Fibroblast of lung (primary cell): ENCODE measurements around the gene SPATA32. TPM values are rescaled to one million over a fixed set of nuclear protein-coding genes. Genes with fewer than 3 reads are reported as not detected.

Experiments
- DNase-seq, 2 donors: peaks; one replicate each; pipeline versions ENCODE4 v3.0.0 to v3.0.0-alpha.2; 2010; ENCODE audit warnings: low read depth in 2 of 2
- H2AFZ ChIP-seq: 2 replicates; pipeline ENCODE4 v1.5.1; 2012; ENCODE audit warnings: low read length, control low read depth, inconsistent platforms
- H3K27ac ChIP-seq: 2 replicates; pipeline ENCODE4 v1.5.1; 2011; ENCODE audit warnings: low read length, control low read depth; ENCODE audit not compliant: insufficient read depth
- H3K27me3 ChIP-seq: 2 replicates; pipeline ENCODE4 v1.5.1; 2011; ENCODE audit warnings: mild to moderate bottlenecking, low read length; ENCODE audit not compliant: control insufficient read depth, insufficient read depth
- H3K36me3 ChIP-seq: 2 replicates; pipeline ENCODE4 v1.5.1; 2011; ENCODE audit warnings: low read length; ENCODE audit not compliant: control insufficient read depth, insufficient read depth
- H3K4me1 ChIP-seq: 2 replicates; pipeline ENCODE4 v1.5.1; 2011; ENCODE audit warnings: low read length; ENCODE audit not compliant: control insufficient read depth, insufficient read depth; ENCODE audit errors: extremely low read depth
- H3K4me2 ChIP-seq: 2 replicates; pipeline ENCODE4 v1.5.1; 2011; ENCODE audit warnings: low read length, control low read depth; ENCODE audit not compliant: insufficient read depth; ENCODE audit errors: extremely low read depth
- H3K4me3 ChIP-seq, 4 experiments: fragments of 200-600 bp in 1 of 4; sonication (generic) in 1 of 4; replicated peaks in 1 of 4; 2 replicates each; pipeline ENCODE4 v1.5.1; 2011 to 2016; ENCODE audit warnings: low read length in 4 of 4, low read depth in 3 of 4, mild to moderate bottlenecking in 3 of 4, control low read depth in 2 of 4, inconsistent platforms in 1 of 4, mixed read lengths in 1 of 4; ENCODE audit not compliant: insufficient read depth in 1 of 4; ENCODE audit errors: control extremely low read depth in 1 of 4
- H3K79me2 ChIP-seq: 2 replicates; pipeline ENCODE4 v1.5.1; 2012; ENCODE audit warnings: mild to moderate bottlenecking, low read length, inconsistent platforms; ENCODE audit not compliant: control insufficient read depth, insufficient read depth
- H3K9ac ChIP-seq: 2 replicates; pipeline ENCODE4 v1.5.1; 2011; ENCODE audit warnings: mild to moderate bottlenecking, low read length, control low read depth; ENCODE audit not compliant: insufficient read depth
- H3K9me3 ChIP-seq: 2 replicates; pipeline ENCODE4 v1.5.1; 2012; ENCODE audit warnings: low read depth, low read length; ENCODE audit not compliant: control insufficient read depth, insufficient read depth
- H4K20me1 ChIP-seq: 2 replicates; pipeline ENCODE4 v1.5.1; 2011; ENCODE audit warnings: low read length; ENCODE audit not compliant: control insufficient read depth, insufficient read depth; ENCODE audit errors: extremely low read depth
- EZH2 ChIP-seq: IDR thresholded peaks from 2 replicates; pipeline ENCODE4 v1.5.1; 2012; ENCODE audit warnings: low read length, control low read depth, mild to moderate bottlenecking; ENCODE audit errors: missing control alignments
- polyA plus RNA-seq, 2 donors: library from polyadenylated mRNA; depleted of rRNA in 1 of 2; stranded (reverse) in 1 of 2; unstranded in 1 of 2; fragments of >200 nt; gene quantifications; 2 replicates each; pipeline ENCODE4 v1.2.1, GENCODE V29; 2011 to 2012; ENCODE audit warnings: missing spikeins in 1 of 2
- total RNA-seq: library from RNA; depleted of rRNA; stranded (reverse); fragments of >200 nt; gene quantifications from 2 replicates; pipeline ENCODE4 v1.2.1, GENCODE V29; 2014
- TF ChIP-seq, protein P1 (sequence below), 2 donors: IDR thresholded peaks in 1 of 2; conservative IDR thresholded peaks in 1 of 2; 1 replicate in 1 of 2; 2 replicates in 1 of 2; pipeline ENCODE4 v1.5.1; 2011 to 2012; ENCODE audit warnings: low read length in 2 of 2, control low read depth in 1 of 2, inconsistent platforms in 1 of 2, low read depth in 1 of 2, mild to moderate bottlenecking in 1 of 2

SPATA32 gene
- total and polyA plus RNA-seq, 2 donors (not counting 1 experiment from before 2014, with no cell fraction given) = not detected

DNA sequence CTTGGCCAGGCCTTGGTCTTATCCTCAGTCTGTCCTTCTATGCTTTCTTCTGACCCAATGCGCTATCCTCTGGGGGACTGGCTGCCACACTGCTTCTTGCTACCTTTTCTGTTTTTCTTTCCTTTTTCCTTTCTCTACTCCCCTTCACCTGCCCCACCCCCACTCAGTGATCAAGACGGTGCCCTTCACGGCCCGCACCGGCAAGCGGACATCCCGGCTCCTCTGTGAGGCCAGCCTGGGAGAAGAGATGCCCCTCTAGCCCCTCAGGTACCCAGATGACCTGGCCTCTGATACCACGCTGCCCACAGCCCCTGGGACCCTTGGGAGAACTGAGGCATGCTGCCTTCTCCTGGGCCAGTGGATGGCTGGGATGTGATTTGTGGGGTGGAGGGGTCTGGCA is 15.6 kb downstream of the SPATA32 start:
- Histone ChIP-seq H3K9me3 (no peaks in the 10 kb centered on the region), H3K9ac (no peak overlapping the region), H3K36me3 (no peaks in the 10 kb centered on the region), H3K4me2 (peak overlapping the region; percentile 98), H3K27ac (no peak overlapping the region), H3K4me1 (no peaks in the 10 kb centered on the region), H4K20me1 (no peaks in the 10 kb centered on the region), H2AFZ (no peak overlapping the region), H3K4me3 (peak overlapping the region in 1 of 4 experiments; percentile 57), H3K27me3 (peaks cover 2% of the 10 kb centered on the region), H3K79me2 (no peaks in the 10 kb centered on the region)
- TF ChIP-seq, protein P1, sequence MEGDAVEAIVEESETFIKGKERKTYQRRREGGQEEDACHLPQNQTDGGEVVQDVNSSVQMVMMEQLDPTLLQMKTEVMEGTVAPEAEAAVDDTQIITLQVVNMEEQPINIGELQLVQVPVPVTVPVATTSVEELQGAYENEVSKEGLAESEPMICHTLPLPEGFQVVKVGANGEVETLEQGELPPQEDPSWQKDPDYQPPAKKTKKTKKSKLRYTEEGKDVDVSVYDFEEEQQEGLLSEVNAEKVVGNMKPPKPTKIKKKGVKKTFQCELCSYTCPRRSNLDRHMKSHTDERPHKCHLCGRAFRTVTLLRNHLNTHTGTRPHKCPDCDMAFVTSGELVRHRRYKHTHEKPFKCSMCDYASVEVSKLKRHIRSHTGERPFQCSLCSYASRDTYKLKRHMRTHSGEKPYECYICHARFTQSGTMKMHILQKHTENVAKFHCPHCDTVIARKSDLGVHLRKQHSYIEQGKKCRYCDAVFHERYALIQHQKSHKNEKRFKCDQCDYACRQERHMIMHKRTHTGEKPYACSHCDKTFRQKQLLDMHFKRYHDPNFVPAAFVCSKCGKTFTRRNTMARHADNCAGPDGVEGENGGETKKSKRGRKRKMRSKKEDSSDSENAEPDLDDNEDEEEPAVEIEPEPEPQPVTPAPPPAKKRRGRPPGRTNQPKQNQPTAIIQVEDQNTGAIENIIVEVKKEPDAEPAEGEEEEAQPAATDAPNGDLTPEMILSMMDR (conservative IDR thresholded peaks at IDR 0.05 in 1 of 2, IDR thresholded peaks at IDR 0.05 in 1 of 2; ENCODE audit: low read depth in 1 of 2, low read length in 2 of 2) = no peak
- DNase-seq = no peak

DNA sequence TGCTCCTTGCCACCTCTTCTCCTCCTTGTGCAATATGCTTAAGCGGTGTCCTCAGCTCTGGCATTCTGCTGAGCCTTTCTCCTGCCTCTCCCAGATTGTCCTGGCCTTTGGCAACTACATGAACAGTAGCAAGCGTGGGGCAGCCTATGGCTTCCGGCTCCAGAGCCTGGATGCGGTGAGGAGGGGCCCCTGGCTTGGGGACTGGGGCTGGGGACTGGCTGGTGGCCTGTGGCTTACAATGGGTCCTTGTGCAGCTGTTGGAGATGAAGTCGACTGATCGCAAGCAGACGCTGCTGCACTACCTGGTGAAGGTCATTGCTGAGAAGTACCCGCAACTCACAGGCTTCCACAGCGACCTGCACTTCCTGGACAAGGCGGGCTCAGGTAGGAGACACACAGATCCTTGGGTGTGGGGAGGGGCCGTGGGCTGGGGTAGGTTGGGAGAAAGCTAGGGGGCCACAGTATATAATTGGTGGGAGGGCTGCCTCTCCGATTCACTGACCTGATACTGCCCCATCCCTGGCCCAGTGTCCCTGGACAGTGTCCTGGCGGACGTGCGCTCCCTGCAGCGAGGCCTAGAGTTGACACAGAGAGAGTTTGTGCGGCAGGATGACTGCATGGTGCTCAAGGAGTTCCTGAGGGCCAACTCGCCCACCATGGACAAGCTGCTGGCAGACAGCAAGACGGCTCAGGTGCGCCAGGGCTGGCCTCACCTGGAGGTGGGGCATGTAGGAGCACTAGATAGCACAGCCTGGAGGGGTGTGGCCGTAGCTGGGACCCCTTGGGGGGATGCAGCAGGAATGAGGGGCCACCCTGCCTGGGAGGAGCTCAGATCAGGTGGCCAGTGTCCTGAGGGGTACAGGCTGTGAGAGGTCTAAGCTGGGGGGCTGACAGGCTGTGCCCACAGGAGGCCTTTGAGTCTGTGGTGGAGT is 16.9 kb downstream of the SPATA32 start:
- H3K9me3 ChIP-seq = no peaks in the 10 kb centered on the region
- no peak overlapping the region for H3K9ac ChIP-seq
- DNase-seq = no peak
- TF ChIP-seq, protein P1 (conservative IDR thresholded peaks at IDR 0.05 in 1 of 2, IDR thresholded peaks at IDR 0.05 in 1 of 2; ENCODE audit: low read depth in 1 of 2, low read length in 2 of 2) = no peak
- TF ChIP-seq EZH2 = no peak
- H3K4me2 ChIP-seq = no peak overlapping the region
- peaks cover 8% of the 10 kb centered on the region for H3K27me3 ChIP-seq
- no peaks in the 10 kb centered on the region for H3K4me1 ChIP-seq
- H3K4me3 ChIP-seq = no peak overlapping the region
- H3K27ac ChIP-seq = no peak overlapping the region
- H3K36me3 ChIP-seq = no peaks in the 10 kb centered on the region
- H2AFZ ChIP-seq = no peak overlapping the region
- no peaks in the 10 kb centered on the region for H3K79me2 ChIP-seq
- H4K20me1 ChIP-seq = no peaks in the 10 kb centered on the region

DNA sequence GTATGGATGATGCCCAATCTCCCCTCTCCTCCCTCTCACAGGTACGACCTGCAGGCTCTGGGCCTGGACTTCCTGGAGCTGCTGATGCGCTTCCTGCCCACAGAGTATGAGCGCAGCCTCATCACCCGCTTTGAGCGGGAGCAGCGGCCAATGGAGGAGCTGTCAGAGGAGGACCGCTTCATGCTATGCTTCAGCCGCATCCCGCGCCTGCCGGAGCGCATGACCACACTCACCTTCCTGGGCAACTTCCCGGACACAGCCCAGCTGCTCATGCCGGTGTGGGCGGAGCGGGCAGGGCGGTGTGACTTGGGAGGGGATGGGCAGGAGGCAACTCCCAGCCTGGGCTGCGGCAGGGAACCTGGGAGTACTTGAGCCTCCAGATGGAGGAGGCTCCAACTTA is 18.1 kb downstream of the SPATA32 start:
- no peak for DNase-seq
- H3K4me3 ChIP-seq = no peak overlapping the region

More for the DNA sequence above, 18.1 kb downstream of the SPATA32 start:
- Histone ChIP-seq H3K9ac (no peak overlapping the region), H2AFZ (no peak overlapping the region), H3K9me3 (no peaks in the 10 kb centered on the region), H3K36me3 (no peaks in the 10 kb centered on the region), H3K4me1 (no peaks in the 10 kb centered on the region), H3K4me2 (no peak overlapping the region), H4K20me1 (no peaks in the 10 kb centered on the region), H3K79me2 (no peaks in the 10 kb centered on the region), H3K27me3 (peaks cover 15% of the 10 kb centered on the region), H3K27ac (no peak overlapping the region)
- TF ChIP-seq EZH2 = no peak
- TF ChIP-seq, protein P1 (conservative IDR thresholded peaks at IDR 0.05 in 1 of 2, IDR thresholded peaks at IDR 0.05 in 1 of 2; ENCODE audit: low read depth in 1 of 2, low read length in 2 of 2) = no peak
